GM19468 (cell line): ENCODE measurements around the gene TSHR.
A peak's percentile ranks its signal among the peaks of the same experiment; 100 is the strongest.

Source experiments
- ATAC-seq: cut with Tn5 transposase; IDR thresholded peaks from one replicate; pipeline ENCODE4 v1.9.1; 2021; ENCODE audit warnings: mild to moderate bottlenecking, moderate library complexity, moderate number of reproducible peaks; ENCODE audit not compliant: unreplicated experiment; ENCODE audit errors: extremely low read depth

Gene TSHR

DNA sequence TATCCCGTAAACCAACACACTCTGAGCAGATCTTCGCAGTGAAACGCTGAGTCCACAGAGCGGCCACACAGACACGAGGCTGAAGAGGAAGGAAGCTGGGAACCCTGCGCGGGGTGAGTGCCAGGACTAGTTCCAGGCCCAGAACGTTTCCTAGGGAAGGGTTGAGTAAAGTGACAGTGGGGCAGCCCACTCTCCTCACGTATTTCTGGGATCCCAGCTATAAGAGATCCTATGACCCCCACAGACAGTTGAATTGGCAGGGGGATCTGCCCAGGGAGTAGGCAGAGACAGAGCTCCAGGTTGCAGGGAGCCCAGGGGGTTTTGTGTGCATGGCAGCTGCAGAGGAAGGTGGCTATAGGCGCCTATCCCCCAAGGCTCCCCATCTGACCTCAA, 214.3 kb downstream of the TSHR start:
- no peak for ATAC-seq

DNA sequence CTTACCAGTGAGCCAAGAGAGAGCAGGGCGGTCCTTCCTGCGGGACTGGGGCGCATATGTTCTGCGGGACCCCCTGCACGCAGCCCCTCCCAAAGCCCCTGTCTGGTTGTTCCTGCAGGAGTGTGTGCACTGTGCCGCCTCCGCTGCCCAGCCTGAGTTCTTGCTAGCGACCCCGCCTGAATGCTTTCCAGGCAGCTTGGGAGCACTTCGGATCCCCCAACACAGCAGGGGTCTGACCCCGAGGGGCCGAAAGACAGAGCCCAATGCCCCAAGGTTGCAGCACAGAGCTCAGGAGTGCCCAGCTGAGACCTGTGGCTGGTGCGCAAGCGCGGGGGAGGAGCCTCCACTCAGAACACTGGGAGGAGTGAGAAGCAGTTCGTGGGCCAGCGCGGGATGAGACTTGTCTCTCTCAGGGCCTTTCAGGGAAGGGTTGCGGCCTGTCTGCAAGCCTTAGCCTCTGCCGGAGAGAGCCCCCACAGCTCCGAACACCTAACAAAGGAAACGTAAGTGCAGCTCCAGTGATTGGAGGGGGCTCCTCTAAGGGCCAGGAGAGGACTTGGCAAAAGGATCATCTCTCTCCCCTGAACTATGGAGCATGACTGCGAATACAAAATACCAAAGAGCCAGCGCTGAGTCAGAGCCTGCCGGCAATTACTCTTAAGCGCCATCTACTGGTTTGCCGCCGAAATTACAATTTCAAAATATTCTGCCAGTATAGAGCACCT, 214.8 kb downstream of the TSHR start:
- ATAC-seq: peak; percentile 78

DNA sequence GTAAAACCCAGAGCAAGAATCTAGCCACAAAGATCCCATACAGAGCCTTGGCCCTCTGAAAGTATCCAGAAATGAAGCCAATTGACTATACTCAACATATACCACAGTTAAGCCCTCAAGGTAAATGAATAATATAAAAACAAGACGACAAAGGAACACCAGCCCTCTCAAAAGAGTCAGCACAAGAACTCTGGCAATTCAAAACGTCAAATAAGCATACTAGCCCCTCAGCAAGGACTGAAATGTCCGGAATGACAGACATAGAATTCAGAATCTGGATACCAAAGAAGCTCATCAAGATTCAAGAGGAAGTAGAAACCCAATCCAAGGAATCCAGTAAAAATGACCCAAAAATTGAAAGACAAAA, 215.4 kb downstream of the TSHR start:
- no peak for ATAC-seq

DNA sequence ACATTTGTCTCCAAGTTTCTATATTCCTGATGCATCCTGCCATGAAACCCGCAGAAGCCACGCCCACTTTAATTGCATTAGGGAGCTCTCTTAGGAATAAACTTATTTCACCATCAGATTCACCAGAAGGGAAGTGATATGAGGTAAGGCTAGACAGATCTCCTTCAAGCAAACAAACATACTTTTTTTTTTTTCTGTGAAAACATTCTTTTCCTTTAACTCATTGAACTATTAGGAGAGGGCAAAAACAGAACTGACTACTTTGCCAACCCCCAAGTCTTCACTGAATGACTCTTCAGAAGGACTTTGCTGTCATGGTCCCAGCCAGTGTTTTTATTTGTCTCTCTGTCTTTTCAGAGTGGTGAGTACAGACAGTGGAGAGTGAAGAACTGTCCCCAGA, 216.9 kb downstream of the TSHR start:
- no peak for ATAC-seq

DNA sequence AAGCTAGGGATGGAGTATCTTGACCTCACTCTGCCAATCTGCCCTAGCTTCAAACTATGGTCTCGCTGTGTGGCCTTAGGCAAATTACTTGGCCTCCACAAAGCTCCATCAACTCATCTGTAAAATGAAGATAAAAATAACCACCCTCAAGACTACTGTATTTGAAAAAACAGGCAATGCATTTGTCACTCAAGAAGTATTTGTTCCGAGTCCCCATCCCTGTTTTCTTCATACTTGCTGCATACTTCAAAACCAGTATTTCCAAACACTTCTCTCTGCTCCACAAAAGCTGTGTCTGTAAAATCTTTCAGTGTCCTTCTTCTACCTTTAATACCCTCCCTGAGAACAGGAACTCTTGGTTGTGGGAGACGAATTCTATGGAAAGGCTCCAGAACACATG, 217.5 kb downstream of the TSHR start:
- peak; percentile 21 for ATAC-seq

DNA sequence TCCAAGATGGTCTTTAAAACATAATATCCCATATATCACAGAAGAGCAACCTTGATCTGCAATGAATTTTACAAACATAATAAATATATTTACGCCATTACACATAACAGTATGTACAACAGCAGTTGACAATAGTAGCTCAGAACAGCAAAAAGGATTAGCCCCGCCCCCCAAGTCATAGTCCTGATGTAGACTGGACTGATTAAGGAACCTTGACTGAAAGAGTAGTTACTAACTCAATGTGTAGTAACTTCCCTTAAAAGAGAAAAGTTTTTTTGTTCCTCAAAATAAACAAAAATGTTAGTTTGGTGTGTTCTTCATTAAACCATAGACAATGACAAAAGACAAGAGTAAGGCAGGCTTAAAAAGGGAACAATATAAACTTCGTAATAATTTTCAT, 220.8 kb downstream of the TSHR start:
- no peak for ATAC-seq

DNA sequence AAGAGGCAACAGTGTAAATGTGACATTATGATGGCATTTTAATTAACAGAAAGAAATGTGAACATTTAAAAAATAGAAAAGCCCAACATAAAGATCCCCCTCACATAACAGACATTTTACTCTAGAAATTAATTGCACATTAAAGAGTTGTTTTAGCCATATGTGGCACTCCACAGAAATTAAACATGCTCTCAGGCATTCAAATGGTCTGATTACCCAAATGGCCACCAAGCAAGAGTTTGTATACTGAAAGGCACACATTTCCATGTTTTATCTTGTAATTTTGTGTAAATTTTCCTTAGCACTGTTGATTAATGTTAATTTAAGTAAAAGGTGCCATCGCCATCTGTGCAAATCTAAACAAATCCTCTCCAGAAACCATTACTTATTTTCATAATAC, 221.8 kb downstream of the TSHR start:
- ATAC-seq: no peak

DNA sequence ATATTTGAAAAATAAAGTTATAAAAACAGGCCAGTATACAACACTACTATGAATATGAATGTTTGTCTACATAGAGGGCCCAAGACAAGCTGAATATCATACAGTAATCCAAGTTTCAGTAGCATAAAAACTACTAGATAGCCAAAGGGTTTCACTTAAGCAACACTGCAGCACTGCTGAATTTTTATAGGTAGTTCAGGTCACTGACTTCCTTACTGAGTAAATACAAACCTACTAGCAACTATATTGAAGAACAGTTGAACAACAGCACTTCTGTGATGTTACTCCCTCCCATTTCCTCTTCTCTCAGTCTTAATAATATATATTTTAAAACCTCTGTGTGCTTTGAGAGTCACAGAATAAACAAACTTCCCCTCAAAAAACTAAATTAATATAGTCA, 222.6 kb downstream of the TSHR start:
- peak; percentile 60 for ATAC-seq

DNA sequence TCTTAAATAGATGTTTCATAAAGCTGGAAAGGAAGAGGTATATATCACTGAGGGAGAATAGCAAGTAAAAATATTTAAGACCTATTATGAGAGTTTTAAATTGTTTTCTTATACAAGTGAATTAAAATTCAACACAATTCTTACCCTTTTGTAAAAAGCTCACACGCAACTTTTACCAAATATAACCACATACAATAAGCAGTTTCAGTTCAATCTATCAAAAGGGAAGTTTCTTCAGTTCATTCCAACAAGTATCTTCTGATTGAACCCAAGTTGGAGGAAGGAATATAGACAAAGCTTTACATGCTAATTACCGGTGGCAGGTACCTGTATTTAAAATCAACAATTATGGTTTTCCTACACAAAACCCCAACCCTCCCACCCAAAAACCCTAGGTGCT, 224.2 kb downstream of the TSHR start:
- ATAC-seq: no peak

DNA sequence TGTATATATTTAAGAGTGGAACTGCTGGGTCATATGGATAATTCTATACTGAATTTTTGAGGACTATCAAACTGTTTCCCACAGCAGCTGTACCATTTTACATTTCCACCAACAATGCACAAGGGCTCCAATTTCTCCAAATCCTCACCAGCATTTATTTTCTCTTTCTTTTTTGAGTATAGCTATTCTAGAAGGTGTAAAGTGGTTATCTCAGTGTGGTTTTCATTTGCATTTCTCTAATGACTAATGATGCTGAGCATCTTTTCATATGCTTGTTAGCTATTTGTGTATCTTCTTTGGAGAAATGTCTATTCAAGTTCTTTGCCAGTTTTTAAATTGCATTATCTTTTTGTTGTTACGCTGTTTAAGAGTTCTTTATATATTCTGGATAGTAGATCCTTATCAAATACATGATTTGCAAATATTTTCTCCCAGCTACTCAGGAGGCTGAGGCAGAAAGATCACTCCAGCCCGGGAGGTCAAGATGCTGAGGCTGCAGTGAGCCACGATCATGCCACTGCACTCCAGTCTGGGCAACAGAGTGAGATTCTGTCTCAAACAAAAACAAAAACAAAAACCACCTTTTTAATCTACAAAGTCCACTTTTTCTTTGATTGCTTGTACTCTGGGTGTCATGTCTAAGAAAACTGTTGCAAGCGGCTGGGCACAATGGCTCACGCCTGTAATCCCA, 232.6 kb downstream of the TSHR start:
- peak; percentile 93 for ATAC-seq

DNA sequence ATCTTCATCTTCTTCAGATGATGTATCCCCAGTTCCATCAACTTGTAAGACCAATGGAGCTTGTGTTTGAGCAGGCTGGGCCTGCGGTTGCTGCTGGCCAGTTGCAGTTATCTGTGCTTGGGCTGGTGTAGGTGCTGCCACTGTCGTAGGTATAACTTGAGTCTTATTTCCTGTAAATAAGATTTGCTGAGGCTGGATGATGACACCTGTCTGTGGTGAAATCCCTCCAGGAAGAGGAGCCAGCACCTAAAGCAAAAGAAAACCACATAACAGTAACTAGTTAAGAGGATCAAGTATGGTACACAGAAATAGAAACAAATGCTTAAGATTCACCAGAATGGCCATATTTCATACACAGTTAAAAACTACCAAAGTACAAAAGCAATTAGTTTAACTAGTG, 237.2 kb downstream of the TSHR start:
- no peak for ATAC-seq

DNA sequence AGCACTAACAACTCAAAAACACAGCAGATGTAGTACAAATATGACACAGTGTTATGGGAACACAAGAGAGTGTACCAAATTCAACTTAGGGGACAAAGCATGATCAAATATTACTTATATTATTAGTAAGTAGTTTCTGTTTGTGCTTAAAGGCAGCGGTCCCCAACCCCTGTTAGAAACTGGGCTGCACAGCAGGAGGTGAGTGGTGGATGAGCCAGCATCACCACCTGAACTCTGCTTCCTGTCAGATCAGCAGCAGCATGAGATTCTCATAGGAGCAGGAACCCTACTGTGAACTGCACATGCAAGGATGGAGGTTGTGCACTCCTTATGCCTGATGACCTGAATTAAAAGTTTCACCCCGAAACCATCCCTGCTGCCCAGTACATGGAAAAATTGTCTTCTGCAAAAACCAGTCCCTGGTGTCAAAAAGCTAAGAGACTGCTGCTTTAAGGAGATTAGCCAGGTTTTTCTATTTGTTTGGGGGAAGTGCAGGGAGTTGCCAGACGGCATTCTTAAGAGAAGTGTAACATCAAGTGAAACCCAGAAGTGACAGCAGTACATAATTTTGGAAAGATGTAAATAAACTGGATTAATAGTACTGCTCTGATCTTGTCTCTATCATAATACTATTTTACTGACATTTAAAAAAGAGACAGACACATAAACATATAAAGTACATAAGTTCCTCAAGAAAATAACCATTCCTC, 238.7 kb downstream of the TSHR start:
- no peak for ATAC-seq
